GM12878 (cell line): ENCODE measurements around the gene ITSN2. TPM values are rescaled to one million over a fixed set of nuclear protein-coding genes. Genes with fewer than 3 reads are reported as not detected.

ENCODE experiments used
- ATAC-seq: fragments of 200-7000 bp; cut with Tn5 transposase; 3 replicates; pipeline ENCODE4 v1.9.1; 2020; ENCODE audit warnings: mild to moderate bottlenecking, moderate library complexity
- BruUV-seq: library from RNA; stranded (reverse); fragments of 400-500 nt; replicated peaks from 2 replicates; lab custom pipeline; 2021; lab: Mats Ljungman, UMichigan
- CTCF ChIA-PET: fragments of 300-600 bp; sonication (Branson Sonifier 250); formaldehyde crosslinking; extraction: SDS; loops from one replicate; lab custom pipeline; 2021; ENCODE audit warnings: inconsistent platforms; lab: Yijun Ruan, JAX
- POLR2A ChIA-PET: fragments of 350-600 bp; formaldehyde crosslinking; extraction: SDS; loops from one replicate; lab custom pipeline; 2021; ENCODE audit warnings: inconsistent platforms; lab: Charles Lee
- RAD21 ChIA-PET: fragments of 300-600 bp; sonication (Branson Sonifier 250); formaldehyde crosslinking; loops from one replicate; lab custom pipeline; 2023; ENCODE audit warnings: antibody characterized with exemption; ENCODE audit not compliant: unreplicated experiment; lab: Charles Lee
- SMC1A ChIA-PET: fragments of 300-600 bp; sonication (Branson Sonifier 250); formaldehyde crosslinking; loops from one replicate; lab custom pipeline; 2023; ENCODE audit not compliant: unreplicated experiment, uncharacterized antibody; lab: Charles Lee
- DNase-seq: peaks from one replicate; pipeline ENCODE4 v3.0.0-alpha.2; 2011; ENCODE audit warnings: low read depth, low spot score
- FAIRE-seq: peaks from 3 replicates; lab custom pipeline; 2011; peaks lifted over from hg19 to GRCh38; lab: Jason Lieb, UNC
- H2AFZ ChIP-seq: 2 replicates; pipeline ENCODE4 v1.6.0; 2011; ENCODE audit warnings: low read depth, low read length, control low read depth; ENCODE audit not compliant: control insufficient read depth
- H3K27ac ChIP-seq: 2 replicates; pipeline ENCODE4 v1.5.1; 2011; ENCODE audit warnings: control low read depth; ENCODE audit not compliant: control insufficient read depth, insufficient read depth
- H3K27me3 ChIP-seq, 2 experiments: replicated peaks in 1 of 2; 2 replicates each; pipeline versions ENCODE4 v1.6.0 to v1.6.1; 2011; ENCODE audit warnings: low read length in 1 of 2; ENCODE audit not compliant: control insufficient read depth in 2 of 2, insufficient read depth in 2 of 2
- H3K36me3 ChIP-seq, 2 experiments: 2 replicates each; pipeline ENCODE4 v1.5.1; 2011; ENCODE audit warnings: low read length in 1 of 2; ENCODE audit not compliant: control insufficient read depth in 2 of 2, insufficient read depth in 2 of 2
- H3K4me1 ChIP-seq: 2 replicates; pipeline ENCODE4 v1.6.1; 2011; ENCODE audit warnings: mild to moderate bottlenecking, low read length, moderate library complexity, mixed read lengths; ENCODE audit not compliant: control insufficient read depth, insufficient read depth
- H3K4me2 ChIP-seq: 2 replicates; pipeline ENCODE4 v1.6.0; 2011; ENCODE audit warnings: control low read depth; ENCODE audit not compliant: control insufficient read depth, insufficient read depth
- H3K4me3 ChIP-seq: fragments of 200-600 bp; sonication (generic); 2 replicates; pipeline ENCODE4 v1.5.1; 2016
- H3K79me2 ChIP-seq: 2 replicates; pipeline ENCODE4 v1.6.0; 2011; ENCODE audit warnings: low read length; ENCODE audit not compliant: control insufficient read depth, insufficient read depth
- H3K9ac ChIP-seq: 2 replicates; pipeline ENCODE4 v1.8.0; 2011; ENCODE audit warnings: low read length, control low read depth, mixed read lengths; ENCODE audit not compliant: control insufficient read depth, insufficient read depth
- H3K9me3 ChIP-seq: replicated peaks from 3 replicates; pipeline ENCODE4 v1.5.1; 2011; ENCODE audit warnings: mild to moderate bottlenecking, low read length; ENCODE audit not compliant: control insufficient read depth, insufficient read depth
- H4K20me1 ChIP-seq: 2 replicates; pipeline ENCODE4 v1.6.0; 2011; ENCODE audit not compliant: control insufficient read depth, insufficient read depth
- CHD1 ChIP-seq: IDR thresholded peaks from 2 replicates; pipeline ENCODE4 v1.6.1; 2012; ENCODE audit warnings: low read depth, low read length, improper control_type of control experiment
- CHD4 ChIP-seq: fragments of 200-600 bp; sonication (generic); IDR thresholded peaks from 2 replicates; pipeline ENCODE4 v1.6.1; 2016; ENCODE audit warnings: mild to moderate bottlenecking
- IRF4 ChIP-seq: IDR thresholded peaks from 2 replicates; pipeline ENCODE4 v1.6.1; 2011; ENCODE audit warnings: low read depth, low read length
- MYC ChIP-seq: IDR thresholded peaks from 2 replicates; pipeline ENCODE4 v1.6.1; 2011; ENCODE audit warnings: mild to moderate bottlenecking, low read length, moderate library complexity, inconsistent platforms; ENCODE audit not compliant: insufficient read depth, insufficient replicate concordance, insufficient read length, severe bottlenecking
- PAX5 ChIP-seq: IDR thresholded peaks from 2 replicates; pipeline ENCODE4 v1.6.1; 2011; ENCODE audit warnings: low read depth, low read length, borderline replicate concordance
- SPI1 ChIP-seq: IDR thresholded peaks from 2 replicates; pipeline ENCODE4 v1.6.1; 2011; ENCODE audit warnings: low read depth, mild to moderate bottlenecking, low read length, moderate library complexity, borderline replicate concordance; ENCODE audit not compliant: insufficient read depth
- TCF3 ChIP-seq: IDR thresholded peaks from 2 replicates; pipeline ENCODE4 v1.6.1; 2012; ENCODE audit warnings: low read depth, mild to moderate bottlenecking, low read length, borderline replicate concordance; ENCODE audit not compliant: insufficient read depth
- WRNIP1 ChIP-seq: IDR thresholded peaks from 2 replicates; pipeline ENCODE4 v1.6.1; 2011; ENCODE audit warnings: low read depth, low read length, improper control_type of control experiment, borderline replicate concordance
- ZNF217 ChIP-seq: fragments of 450-650 bp; IDR thresholded peaks from 2 replicates; pipeline ENCODE4 v1.6.1; 2017; ENCODE audit warnings: antibody characterized with exemption, mild to moderate bottlenecking
- WGBS: methylation state at CpG from one replicate; pipeline ENCODE4 v1.1.6; 2016; ENCODE audit warnings: low lambda C conversion rate; ENCODE audit not compliant: insufficient replicate concordance, insufficient coverage; ENCODE audit errors: missing lambda C conversion rate; 5-methylcytosine and 5-hydroxymethylcytosine counted together
- in situ Hi-C: fragments of 300-500 bp; cut with MboI; formaldehyde crosslinking; loops from 9 replicates; pipeline ENCODE4 v1.14.3; 2018; ENCODE audit warnings: mixed read lengths
- intact Hi-C: fragments of 100-400 bp; cut with micrococcal nuclease; formaldehyde crosslinking; loops from one replicate; pipeline ENCODE4 v1.14.2; 2022; ENCODE audit not compliant: unreplicated experiment
- polyA plus RNA-seq, 11 experiments: library from polyadenylated mRNA; depleted of rRNA in 4 of 11; unstranded in 6 of 11; stranded (reverse) in 5 of 11; fragments of >200 nt; fragmentation: Nextera tagmentation in 4 of 11; fragmentation: Illumina TruSeq in 1 of 11; extraction: Ambion mirVana in 4 of 11; extraction: Trizol in 1 of 11; gene quantifications; 1 replicate in 1 of 11; 2 replicates in 10 of 11; pipeline versions ENCODE4 v1.2.1 to v1.2.3, GENCODE V29; 2011 to 2016; ENCODE audit warnings: inconsistent platforms in 2 of 11, missing spikeins in 2 of 11, low read depth in 1 of 11
- total RNA-seq, 4 experiments: library from RNA; depleted of rRNA in 3 of 4; stranded (reverse); fragments of >200 nt in 3 of 4; fragmentation: Illumina TruSeq in 1 of 4; extraction: Trizol in 1 of 4; gene quantifications; 2 replicates each; pipeline versions ENCODE4 v1.2.1 to v1.2.3, GENCODE V29; 2013 to 2021
- TF ChIP-seq, protein P1 (sequence below): fragments of 450-650 bp; formaldehyde crosslinking; IDR thresholded peaks from 2 replicates; pipeline ENCODE4 v1.4.0; 2022; ENCODE audit warnings: mild to moderate bottlenecking, moderate library complexity
- TF ChIP-seq, protein P2 (sequence below): IDR thresholded peaks from 2 replicates; pipeline ENCODE4 v1.6.1; 2012; ENCODE audit warnings: low read depth, low read length, improper control_type of control experiment
- TF ChIP-seq, protein P3 (sequence below): fragments of 450-650 bp; formaldehyde crosslinking; IDR thresholded peaks from 2 replicates; pipeline ENCODE4 v1.4.0; 2020; ENCODE audit warnings: mild to moderate bottlenecking, moderate library complexity
- TF ChIP-seq, protein P4 (sequence below): fragments of 450-650 bp; IDR thresholded peaks from 2 replicates; pipeline ENCODE4 v1.6.1; 2017; ENCODE audit warnings: mild to moderate bottlenecking, low read depth, inconsistent platforms; ENCODE audit not compliant: poor library complexity, severe bottlenecking

The ITSN2 gene
- total and polyA plus RNA-seq, 10 of the 15 experiments (the other 5 are each of a cell fraction or from before 2014, with no cell fraction given), result 20.5 to 80.0 (median 54.7) TPM

DNA sequence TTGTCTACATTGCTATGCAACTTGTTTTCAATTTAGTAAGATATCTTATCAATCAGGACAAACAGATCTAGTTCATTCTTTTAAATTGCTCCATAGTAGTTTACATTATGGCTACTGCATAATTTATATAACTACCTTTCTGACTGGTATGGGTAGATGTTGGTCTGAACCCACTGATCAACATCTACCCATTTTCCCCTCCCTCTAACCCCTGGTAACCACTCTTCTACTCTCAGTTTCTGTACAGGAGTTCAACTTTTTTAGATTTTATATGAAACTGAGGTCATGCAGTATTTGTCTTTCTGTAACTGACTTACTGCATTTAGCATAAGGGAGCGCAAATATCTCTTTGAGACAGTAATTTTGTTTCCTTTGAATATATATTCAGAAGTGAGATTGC is 73.2 kb downstream of the ITSN2 start:
- DNase-seq (no peak), ATAC-seq (peak; percentile 78), FAIRE-seq (no peak)
- Histone ChIP-seq H3K9ac (no peak overlapping the region), H3K4me3 (no peak overlapping the region), H3K27ac (no peak overlapping the region), H3K4me1 (no peaks in the 10 kb centered on the region), H3K79me2 (no peaks in the 10 kb centered on the region), H3K9me3 (no peaks in the 10 kb centered on the region), H3K27me3 (no peaks in the 10 kb centered on the region), H2AFZ (no peak overlapping the region), H4K20me1 (no peaks in the 10 kb centered on the region), H3K36me3 (peaks cover 3 to 10% of the 10 kb centered on the region in 2 experiments; a peak in 3 of 4 replicates), H3K4me2 (no peak overlapping the region)
- POLR2A ChIA-PET, result no interaction called here
- CTCF ChIA-PET, result no interaction called here
- SMC1A ChIA-PET, result interaction anchor here (1.5 to 3.5 kb wide), 2 partner anchors 9 to 11 kb away, joined by 4 to 12 read pairs; no protein-coding TSS in a partner anchor
- 95% methylated on average over 1 of the region's 1 CpG for whole genome bisulfite sequencing
- TF ChIP-seq IRF4, result no peak
- no peak for TF ChIP-seq CHD4
- TF ChIP-seq, protein P1, sequence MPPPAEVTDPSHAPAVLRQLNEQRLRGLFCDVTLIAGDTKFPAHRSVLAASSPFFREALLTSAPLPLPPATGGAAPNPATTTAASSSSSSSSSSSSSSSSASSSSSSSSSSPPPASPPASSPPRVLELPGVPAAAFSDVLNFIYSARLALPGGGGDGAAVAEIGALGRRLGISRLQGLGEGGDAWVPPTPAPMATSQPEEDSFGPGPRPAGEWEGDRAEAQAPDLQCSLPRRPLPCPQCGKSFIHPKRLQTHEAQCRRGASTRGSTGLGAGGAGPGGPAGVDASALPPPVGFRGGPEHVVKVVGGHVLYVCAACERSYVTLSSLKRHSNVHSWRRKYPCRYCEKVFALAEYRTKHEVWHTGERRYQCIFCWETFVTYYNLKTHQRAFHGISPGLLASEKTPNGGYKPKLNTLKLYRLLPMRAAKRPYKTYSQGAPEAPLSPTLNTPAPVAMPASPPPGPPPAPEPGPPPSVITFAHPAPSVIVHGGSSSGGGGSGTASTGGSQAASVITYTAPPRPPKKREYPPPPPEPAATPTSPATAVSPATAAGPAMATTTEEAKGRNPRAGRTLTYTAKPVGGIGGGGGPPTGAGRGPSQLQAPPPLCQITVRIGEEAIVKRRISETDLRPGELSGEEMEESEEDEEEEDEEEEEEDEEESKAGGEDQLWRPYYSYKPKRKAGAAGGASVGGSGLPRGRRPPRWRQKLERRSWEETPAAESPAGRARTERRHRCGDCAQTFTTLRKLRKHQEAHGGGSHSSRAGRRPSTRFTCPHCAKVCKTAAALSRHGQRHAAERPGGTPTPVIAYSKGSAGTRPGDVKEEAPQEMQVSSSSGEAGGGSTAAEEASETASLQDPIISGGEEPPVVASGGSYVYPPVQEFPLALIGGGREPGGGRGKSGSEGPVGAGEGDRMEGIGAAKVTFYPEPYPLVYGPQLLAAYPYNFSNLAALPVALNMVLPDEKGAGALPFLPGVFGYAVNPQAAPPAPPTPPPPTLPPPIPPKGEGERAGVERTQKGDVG (CRISPR knock-in tag), result no peak
- no peak for TF ChIP-seq WRNIP1
- no peak for TF ChIP-seq MYC
- TF ChIP-seq, protein P2, sequence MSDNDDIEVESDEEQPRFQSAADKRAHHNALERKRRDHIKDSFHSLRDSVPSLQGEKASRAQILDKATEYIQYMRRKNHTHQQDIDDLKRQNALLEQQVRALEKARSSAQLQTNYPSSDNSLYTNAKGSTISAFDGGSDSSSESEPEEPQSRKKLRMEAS, result no peak
- TF ChIP-seq SPI1, result no peak
- no peak for TF ChIP-seq ZNF217
- no peak for TF ChIP-seq CHD1
- TF ChIP-seq, protein P3, sequence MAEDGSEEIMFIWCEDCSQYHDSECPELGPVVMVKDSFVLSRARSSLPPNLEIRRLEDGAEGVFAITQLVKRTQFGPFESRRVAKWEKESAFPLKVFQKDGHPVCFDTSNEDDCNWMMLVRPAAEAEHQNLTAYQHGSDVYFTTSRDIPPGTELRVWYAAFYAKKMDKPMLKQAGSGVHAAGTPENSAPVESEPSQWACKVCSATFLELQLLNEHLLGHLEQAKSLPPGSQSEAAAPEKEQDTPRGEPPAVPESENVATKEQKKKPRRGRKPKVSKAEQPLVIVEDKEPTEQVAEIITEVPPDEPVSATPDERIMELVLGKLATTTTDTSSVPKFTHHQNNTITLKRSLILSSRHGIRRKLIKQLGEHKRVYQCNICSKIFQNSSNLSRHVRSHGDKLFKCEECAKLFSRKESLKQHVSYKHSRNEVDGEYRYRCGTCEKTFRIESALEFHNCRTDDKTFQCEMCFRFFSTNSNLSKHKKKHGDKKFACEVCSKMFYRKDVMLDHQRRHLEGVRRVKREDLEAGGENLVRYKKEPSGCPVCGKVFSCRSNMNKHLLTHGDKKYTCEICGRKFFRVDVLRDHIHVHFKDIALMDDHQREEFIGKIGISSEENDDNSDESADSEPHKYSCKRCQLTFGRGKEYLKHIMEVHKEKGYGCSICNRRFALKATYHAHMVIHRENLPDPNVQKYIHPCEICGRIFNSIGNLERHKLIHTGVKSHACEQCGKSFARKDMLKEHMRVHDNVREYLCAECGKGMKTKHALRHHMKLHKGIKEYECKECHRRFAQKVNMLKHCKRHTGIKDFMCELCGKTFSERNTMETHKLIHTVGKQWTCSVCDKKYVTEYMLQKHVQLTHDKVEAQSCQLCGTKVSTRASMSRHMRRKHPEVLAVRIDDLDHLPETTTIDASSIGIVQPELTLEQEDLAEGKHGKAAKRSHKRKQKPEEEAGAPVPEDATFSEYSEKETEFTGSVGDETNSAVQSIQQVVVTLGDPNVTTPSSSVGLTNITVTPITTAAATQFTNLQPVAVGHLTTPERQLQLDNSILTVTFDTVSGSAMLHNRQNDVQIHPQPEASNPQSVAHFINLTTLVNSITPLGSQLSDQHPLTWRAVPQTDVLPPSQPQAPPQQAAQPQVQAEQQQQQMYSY (CRISPR knock-in tag), result no peak
- TF ChIP-seq PAX5, result no peak
- no peak for TF ChIP-seq TCF3
- TF ChIP-seq, protein P4, sequence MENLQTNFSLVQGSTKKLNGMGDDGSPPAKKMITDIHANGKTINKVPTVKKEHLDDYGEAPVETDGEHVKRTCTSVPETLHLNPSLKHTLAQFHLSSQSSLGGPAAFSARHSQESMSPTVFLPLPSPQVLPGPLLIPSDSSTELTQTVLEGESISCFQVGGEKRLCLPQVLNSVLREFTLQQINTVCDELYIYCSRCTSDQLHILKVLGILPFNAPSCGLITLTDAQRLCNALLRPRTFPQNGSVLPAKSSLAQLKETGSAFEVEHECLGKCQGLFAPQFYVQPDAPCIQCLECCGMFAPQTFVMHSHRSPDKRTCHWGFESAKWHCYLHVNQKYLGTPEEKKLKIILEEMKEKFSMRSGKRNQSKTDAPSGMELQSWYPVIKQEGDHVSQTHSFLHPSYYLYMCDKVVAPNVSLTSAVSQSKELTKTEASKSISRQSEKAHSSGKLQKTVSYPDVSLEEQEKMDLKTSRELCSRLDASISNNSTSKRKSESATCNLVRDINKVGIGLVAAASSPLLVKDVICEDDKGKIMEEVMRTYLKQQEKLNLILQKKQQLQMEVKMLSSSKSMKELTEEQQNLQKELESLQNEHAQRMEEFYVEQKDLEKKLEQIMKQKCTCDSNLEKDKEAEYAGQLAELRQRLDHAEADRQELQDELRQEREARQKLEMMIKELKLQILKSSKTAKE, result no peak
- in situ Hi-C loops (no loop called here), intact Hi-C loops (no loop called here)
- no TSS peak for BruUV-seq
- RAD21 ChIA-PET, result no interaction called here
